WI38 (cell line): ENCODE measurements around the gene EVX1.

Experiments
- H3K4me3 ChIP-seq: 2 replicates; pipeline ENCODE4 v1.5.1; 2011; ENCODE audit warnings: low read depth, mild to moderate bottlenecking, control low read depth, low read length
- CTCF ChIP-seq: IDR thresholded peaks from 2 replicates; pipeline ENCODE4 v1.5.1; 2012; ENCODE audit warnings: low read depth, mild to moderate bottlenecking, control low read depth, low read length

The EVX1 gene

GRCh38 chr7:27283558-27283957 is 41.0 kb downstream of the EVX1 start:
- no peak overlapping the region for H3K4me3 ChIP-seq
- TF ChIP-seq CTCF: no peak

DNA sequence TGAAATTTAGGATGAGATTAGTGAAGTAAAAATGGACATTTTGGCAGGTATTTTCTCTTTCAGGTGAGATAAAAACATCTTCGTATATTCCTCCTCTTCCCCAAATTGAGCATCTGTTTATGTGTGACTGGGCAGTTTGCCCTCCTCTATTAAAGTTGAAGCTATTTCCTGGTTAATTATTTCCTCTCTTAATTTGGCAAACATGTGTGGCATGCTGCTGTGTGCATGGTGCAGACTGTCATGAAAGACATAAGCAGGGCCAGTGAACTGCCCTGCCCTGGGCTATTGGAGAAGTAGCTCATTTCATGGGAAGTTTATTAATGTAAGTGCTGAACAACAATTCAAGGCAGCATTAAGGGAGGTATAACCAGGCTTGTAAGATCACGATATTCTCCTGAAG is 52.6 kb downstream of the EVX1 start:
- no peak overlapping the region for H3K4me3 ChIP-seq
- TF ChIP-seq CTCF: no peak

DNA sequence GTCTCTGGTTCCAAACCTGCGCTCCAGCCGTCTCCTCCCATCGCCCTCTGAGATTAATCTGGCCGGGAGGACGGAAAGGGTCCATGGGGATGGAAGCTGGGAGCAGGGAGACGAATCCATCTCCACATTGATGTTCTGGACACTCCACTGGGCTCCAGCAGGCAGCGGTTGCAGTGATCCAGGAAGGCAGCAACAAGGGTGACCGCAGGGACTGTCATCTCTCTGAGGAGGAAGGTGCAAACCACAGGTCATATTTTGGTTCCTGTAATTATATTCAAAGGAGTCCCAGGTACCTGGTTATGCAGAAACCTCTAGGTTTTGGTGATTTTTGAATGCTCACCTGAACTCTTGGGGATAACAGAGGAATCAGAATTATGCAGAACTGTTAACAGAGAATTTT is 54.8 kb downstream of the EVX1 start:
- no peak for TF ChIP-seq CTCF
- H3K4me3 ChIP-seq: no peak overlapping the region
